Measurements from ENCODE around the gene NR3C1.

DNA sequence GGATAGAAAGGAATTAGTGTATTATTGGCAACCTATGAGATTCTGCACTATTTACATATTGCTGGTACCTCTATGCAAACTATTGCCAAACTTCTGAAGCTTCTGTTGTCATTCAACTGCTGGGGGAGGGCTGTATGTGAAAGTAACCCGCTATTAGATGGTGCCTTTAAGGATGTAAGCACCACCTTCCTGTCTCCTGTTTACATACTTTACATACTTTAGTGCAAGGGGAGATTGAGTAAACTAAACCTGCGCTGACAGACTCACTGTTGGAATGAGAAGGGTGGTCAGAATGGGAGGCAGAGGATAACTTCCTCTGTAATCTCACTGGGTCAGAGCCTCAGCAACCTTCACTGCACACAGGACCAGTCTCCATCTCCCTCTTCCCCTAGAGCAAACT, 123.8 kb downstream of the NR3C1 start:
- TF ChIP-seq CTBP1 (IDR thresholded peaks at IDR 0.05; ENCODE audit: borderline replicate concordance) (no peak), SP1 (IDR thresholded peaks at IDR 0.05) (no peak), HDGF (IDR thresholded peaks at IDR 0.05; ENCODE audit: borderline replicate concordance) (no peak), NFRKB (IDR thresholded peaks at IDR 0.05) (no peak), BHLHE40 (IDR thresholded peaks at IDR 0.05; ENCODE audit: borderline replicate concordance) (no peak)

All from HEK293T (cell line).